ENCODE measurements around the gene ZBTB38. TPM values are rescaled to one million over a fixed set of nuclear protein-coding genes. Genes with fewer than 3 reads are reported as not detected.

Gene ZBTB38
- total RNA-seq, 1 donor from 2014 or later: 41.8 TPM

GRCh38 chr3:141377377-141377776 lies 9.1 kb downstream of the ZBTB38 start:
- Mint-ChIP-seq H3K27ac (ENCODE audit: unreplicated experiment) (no peak overlapping the region), H3K4me1 (ENCODE audit: unreplicated experiment) (peaks cover 6% of the 10 kb centered on the region), H3K27me3 (ENCODE audit: unreplicated experiment) (no peaks in the 10 kb centered on the region), H3K36me3 (ENCODE audit: unreplicated experiment) (peaks cover 9% of the 10 kb centered on the region), H3K4me3 (ENCODE audit: unreplicated experiment) (no peak overlapping the region), H3K9me3 (ENCODE audit: unreplicated experiment) (no peaks in the 10 kb centered on the region)
- TF ChIP-seq, protein P1, sequence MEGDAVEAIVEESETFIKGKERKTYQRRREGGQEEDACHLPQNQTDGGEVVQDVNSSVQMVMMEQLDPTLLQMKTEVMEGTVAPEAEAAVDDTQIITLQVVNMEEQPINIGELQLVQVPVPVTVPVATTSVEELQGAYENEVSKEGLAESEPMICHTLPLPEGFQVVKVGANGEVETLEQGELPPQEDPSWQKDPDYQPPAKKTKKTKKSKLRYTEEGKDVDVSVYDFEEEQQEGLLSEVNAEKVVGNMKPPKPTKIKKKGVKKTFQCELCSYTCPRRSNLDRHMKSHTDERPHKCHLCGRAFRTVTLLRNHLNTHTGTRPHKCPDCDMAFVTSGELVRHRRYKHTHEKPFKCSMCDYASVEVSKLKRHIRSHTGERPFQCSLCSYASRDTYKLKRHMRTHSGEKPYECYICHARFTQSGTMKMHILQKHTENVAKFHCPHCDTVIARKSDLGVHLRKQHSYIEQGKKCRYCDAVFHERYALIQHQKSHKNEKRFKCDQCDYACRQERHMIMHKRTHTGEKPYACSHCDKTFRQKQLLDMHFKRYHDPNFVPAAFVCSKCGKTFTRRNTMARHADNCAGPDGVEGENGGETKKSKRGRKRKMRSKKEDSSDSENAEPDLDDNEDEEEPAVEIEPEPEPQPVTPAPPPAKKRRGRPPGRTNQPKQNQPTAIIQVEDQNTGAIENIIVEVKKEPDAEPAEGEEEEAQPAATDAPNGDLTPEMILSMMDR (IDR thresholded peaks at IDR 0.05): no peak
- DNase-seq (ENCODE audit: extremely low spot score, unreplicated experiment): no peak

DNA sequence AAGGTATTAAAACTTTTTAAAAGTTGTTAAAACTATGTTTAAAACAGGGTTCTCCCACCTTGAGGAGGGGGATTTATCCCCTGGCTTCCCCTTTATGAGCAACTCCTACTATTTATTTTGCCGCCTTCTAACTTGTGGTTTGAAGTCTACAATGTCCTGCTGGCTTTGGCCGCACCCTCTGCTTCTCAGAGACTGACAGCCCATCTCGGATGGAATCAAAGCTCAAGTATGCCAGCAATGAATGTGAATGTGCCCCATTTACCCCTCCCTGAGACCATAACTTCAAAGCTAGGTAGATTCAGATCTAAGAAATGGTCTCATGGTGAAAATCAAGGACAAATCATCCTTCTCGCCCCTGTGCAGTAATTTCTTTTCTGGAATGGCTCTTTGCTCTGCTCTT lies 10.3 kb downstream of the ZBTB38 start:
- Mint-ChIP-seq H3K36me3 (ENCODE audit: unreplicated experiment) (peaks cover 9% of the 10 kb centered on the region), H3K27ac (ENCODE audit: unreplicated experiment) (no peak overlapping the region), H3K27me3 (ENCODE audit: unreplicated experiment) (no peaks in the 10 kb centered on the region), H3K4me1 (ENCODE audit: unreplicated experiment) (peaks cover 17% of the 10 kb centered on the region), H3K4me3 (ENCODE audit: unreplicated experiment) (no peak overlapping the region), H3K9me3 (ENCODE audit: unreplicated experiment) (no peaks in the 10 kb centered on the region)
- no peak for DNase-seq (ENCODE audit: extremely low spot score, unreplicated experiment)
- TF ChIP-seq, protein P1 (IDR thresholded peaks at IDR 0.05): no peak

DNA sequence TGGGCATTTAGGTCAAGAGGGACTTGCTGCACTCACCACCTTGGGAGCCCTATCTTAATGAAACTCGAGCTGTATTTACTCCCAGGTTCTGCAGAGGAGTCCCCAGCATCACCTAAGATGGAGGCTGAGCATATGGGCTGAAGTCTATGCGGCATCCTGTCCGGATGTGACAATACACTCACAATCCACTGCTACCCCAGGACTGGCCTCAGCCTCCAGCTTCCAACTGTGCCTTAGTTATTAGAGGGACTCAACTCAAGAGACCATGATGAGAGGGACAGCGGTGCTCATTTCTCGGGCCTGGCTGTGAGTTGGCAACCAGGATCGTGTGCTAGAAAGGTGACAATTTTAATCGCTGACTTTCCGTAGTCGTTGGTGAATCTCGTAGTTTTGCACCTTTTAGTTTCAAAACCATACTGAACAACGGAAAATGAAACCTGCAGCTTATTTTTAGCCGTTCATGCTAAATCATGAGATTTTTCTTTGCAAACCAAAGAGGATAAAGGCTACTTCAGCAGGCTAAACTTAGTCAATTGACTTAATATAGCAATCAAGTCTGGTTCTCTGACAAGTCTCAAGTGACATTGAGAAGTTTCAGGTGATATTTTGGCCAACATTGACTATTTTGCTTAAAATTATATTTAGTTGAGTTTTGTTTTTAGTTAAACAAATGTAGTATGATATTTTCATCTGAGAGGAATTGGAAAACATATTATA lies 11.1 kb downstream of the ZBTB38 start:
- peaks cover 9% of the 10 kb centered on the region for H3K36me3 Mint-ChIP-seq (ENCODE audit: unreplicated experiment)

DNA sequence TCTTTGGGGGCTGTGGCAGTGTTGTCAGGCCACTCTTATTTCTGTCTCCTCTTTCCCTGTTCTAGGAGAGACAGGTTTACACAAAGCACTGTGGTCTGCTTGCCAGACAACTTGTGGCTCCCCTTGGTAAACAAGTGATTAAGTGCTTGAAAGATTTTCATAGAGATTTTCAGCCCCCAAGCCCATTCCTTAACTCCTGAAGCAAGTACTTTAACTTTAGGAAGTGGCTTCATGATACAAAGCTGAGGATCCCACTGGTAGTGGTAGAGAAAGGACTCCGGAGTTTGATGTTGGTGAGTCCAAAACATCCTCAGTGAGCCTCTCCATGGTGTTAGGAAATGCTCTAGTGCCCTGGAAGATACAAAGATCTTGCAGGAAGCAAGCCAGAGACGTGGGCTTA lies 12.0 kb downstream of the ZBTB38 start:
- Mint-ChIP-seq H3K4me3 (ENCODE audit: unreplicated experiment) (no peak overlapping the region), H3K36me3 (ENCODE audit: unreplicated experiment) (peaks cover 9% of the 10 kb centered on the region), H3K9me3 (ENCODE audit: unreplicated experiment) (no peaks in the 10 kb centered on the region), H3K27me3 (ENCODE audit: unreplicated experiment) (no peaks in the 10 kb centered on the region), H3K4me1 (ENCODE audit: unreplicated experiment) (peaks cover 31% of the 10 kb centered on the region), H3K27ac (ENCODE audit: unreplicated experiment) (no peak overlapping the region)
- DNase-seq (ENCODE audit: extremely low spot score, unreplicated experiment): no peak
- TF ChIP-seq, protein P1 (IDR thresholded peaks at IDR 0.05): no peak

More for the DNA sequence above, 11.1 kb downstream of the ZBTB38 start:
- Mint-ChIP-seq H3K27ac (ENCODE audit: unreplicated experiment) (no peak overlapping the region), H3K4me1 (ENCODE audit: unreplicated experiment) (peaks cover 22% of the 10 kb centered on the region), H3K27me3 (ENCODE audit: unreplicated experiment) (no peaks in the 10 kb centered on the region), H3K4me3 (ENCODE audit: unreplicated experiment) (no peak overlapping the region), H3K9me3 (ENCODE audit: unreplicated experiment) (no peaks in the 10 kb centered on the region)
- TF ChIP-seq, protein P1 (IDR thresholded peaks at IDR 0.05): no peak
- DNase-seq (ENCODE audit: extremely low spot score, unreplicated experiment): no peak

GRCh38 chr3:141380987-141381386 lies 12.7 kb downstream of the ZBTB38 start:
- H3K4me1 Mint-ChIP-seq (ENCODE audit: unreplicated experiment): peaks cover 38% of the 10 kb centered on the region
- H3K27me3 Mint-ChIP-seq (ENCODE audit: unreplicated experiment): no peaks in the 10 kb centered on the region
- no peak overlapping the region for H3K4me3 Mint-ChIP-seq (ENCODE audit: unreplicated experiment)
- TF ChIP-seq, protein P1 (IDR thresholded peaks at IDR 0.05): no peak
- H3K27ac Mint-ChIP-seq (ENCODE audit: unreplicated experiment): no peak overlapping the region
- H3K9me3 Mint-ChIP-seq (ENCODE audit: unreplicated experiment): no peaks in the 10 kb centered on the region
- no peak for DNase-seq (ENCODE audit: extremely low spot score, unreplicated experiment)
- H3K36me3 Mint-ChIP-seq (ENCODE audit: unreplicated experiment): peaks cover 9% of the 10 kb centered on the region

Measured in osteocyte (in vitro differentiated cells).